Measurements from ENCODE around the gene THSD7B.
"Not testable (repeated sequence)": the region's sequence is repeated elsewhere in the genome, so short reads cannot be mapped to it uniquely, and the experiment has no call there.

The THSD7B gene

DNA sequence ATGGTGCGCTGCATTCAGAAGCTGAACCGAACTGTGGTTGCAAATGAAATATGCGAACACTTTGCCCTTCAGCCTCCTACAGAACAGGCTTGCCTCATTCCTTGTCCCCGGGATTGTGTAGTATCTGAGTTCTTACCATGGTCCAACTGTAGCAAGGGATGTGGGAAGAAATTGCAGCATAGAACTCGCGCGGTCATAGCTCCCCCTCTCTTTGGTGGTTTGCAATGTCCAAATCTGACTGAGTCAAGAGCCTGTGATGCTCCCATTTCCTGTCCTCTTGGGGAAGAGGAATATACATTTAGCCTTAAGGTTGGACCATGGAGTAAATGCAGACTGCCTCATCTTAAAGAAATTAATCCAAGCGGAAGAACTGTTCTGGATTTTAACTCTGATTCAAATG is 291.4 kb downstream of the THSD7B start:
- no peak overlapping the region for H3K4me3 ChIP-seq (ENCODE audit: low read depth, low read length)
- DNase-seq (ENCODE audit: low read depth), result no peak
- no peak for TF ChIP-seq CTCF (IDR thresholded peaks at IDR 0.05; ENCODE audit: control insufficient read depth, extremely low read depth, insufficient read depth)

DNA sequence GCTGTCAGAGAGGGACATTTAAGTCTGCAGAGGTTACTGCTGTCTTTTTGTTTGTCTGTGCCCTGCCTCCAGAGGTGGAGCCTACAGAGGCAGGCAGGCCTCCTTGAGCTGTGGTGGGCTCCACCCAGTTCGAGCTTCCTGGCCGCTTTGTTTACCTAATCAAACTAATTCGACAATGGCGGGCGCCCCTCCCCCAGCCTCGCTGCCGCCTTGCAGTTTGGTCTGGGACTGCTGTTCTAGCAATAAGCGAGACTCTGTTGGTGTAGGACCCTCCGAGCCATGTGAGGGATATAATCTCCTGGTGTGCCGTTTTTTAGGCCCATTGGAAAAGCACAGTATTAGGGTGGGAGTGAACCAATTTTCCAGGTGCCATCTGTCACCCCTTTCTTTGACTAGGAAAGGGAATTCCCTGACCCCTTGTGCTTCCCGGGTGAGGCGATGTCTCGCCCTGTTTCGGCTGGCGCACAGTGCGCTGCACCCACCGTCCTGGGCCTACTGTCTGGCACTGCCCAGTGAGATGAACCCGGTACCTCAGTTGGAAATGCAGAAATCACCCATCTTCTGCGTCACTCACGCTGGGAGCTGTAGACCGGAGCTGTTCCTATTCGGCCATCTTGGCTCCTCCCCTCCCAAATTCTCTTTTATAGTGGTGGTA is 310.9 kb downstream of the THSD7B start:
- not testable (repeated sequence) for H3K4me3 ChIP-seq (ENCODE audit: low read depth, low read length); DNase-seq (ENCODE audit: low read depth)

GRCh38 chr2:137091704-137092103 is 326.4 kb downstream of the THSD7B start:
- no peak for TF ChIP-seq CTCF (IDR thresholded peaks at IDR 0.05; ENCODE audit: control insufficient read depth, extremely low read depth, insufficient read depth)
- no peak overlapping the region for H3K4me3 ChIP-seq (ENCODE audit: low read depth, low read length)
- no peak for DNase-seq (ENCODE audit: low read depth)

GRCh38 chr2:137093116-137093515 is 327.8 kb downstream of the THSD7B start:
- no peak overlapping the region for H3K4me3 ChIP-seq (ENCODE audit: low read depth, low read length)
- DNase-seq (ENCODE audit: low read depth), result no peak
- no peak for TF ChIP-seq CTCF (IDR thresholded peaks at IDR 0.05; ENCODE audit: control insufficient read depth, extremely low read depth, insufficient read depth)

DNA sequence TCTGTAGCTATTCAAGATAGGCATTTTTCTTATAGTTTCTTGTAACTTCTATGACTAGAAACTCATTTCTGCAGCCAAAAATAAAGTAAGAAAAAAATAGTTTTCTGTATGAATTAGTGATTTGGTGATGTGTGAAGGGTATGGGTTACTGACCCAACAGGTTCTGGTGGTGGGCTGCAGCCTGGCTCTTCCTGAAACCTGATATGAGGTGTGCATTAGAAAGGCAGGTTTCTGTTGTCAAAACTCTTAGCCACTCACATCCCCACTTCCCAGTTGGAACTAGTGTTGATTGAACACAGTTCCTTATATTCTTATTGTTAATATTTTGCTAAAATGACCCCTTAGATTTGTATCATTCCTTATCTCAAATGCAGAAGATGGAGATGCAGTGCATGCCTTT is 330.8 kb downstream of the THSD7B start:
- no peak overlapping the region for H3K4me3 ChIP-seq (ENCODE audit: low read depth, low read length)
- no peak for TF ChIP-seq CTCF (IDR thresholded peaks at IDR 0.05; ENCODE audit: control insufficient read depth, extremely low read depth, insufficient read depth)
- no peak for DNase-seq (ENCODE audit: low read depth)

GRCh38 chr2:137096693-137097092 is 331.3 kb downstream of the THSD7B start:
- no peak overlapping the region for H3K4me3 ChIP-seq (ENCODE audit: low read depth, low read length)
- TF ChIP-seq CTCF (IDR thresholded peaks at IDR 0.05; ENCODE audit: control insufficient read depth, extremely low read depth, insufficient read depth), result no peak
- DNase-seq (ENCODE audit: low read depth), result no peak

GRCh38 chr2:137101814-137102213 is 336.5 kb downstream of the THSD7B start:
- not testable (repeated sequence) for DNase-seq (ENCODE audit: low read depth); H3K4me3 ChIP-seq (ENCODE audit: low read depth, low read length)

GRCh38 chr2:137107904-137108303 is 342.6 kb downstream of the THSD7B start:
- no peak overlapping the region for H3K4me3 ChIP-seq (ENCODE audit: low read depth, low read length)
- no peak for DNase-seq (ENCODE audit: low read depth)
- TF ChIP-seq CTCF (IDR thresholded peaks at IDR 0.05; ENCODE audit: control insufficient read depth, extremely low read depth, insufficient read depth), result no peak

All from LNCaP clone FGC (cell line).